DOHH2 (cell line): ENCODE results near the gene PIGB.
A peak's percentile ranks its signal among the peaks of the same experiment; 100 is the strongest.
"Not testable (repeated sequence)": the region's sequence is repeated elsewhere in the genome, so short reads cannot be mapped to it uniquely, and the experiment has no call there.

ENCODE experiments used
- H3F3A ChIP-seq: fragments of 200-600 bp; sonication (generic), shearing (Covaris generic); 2 replicates; pipeline ENCODE4 v1.6.0; 2016; ENCODE audit warnings: antibody characterized with exemption, mild to moderate bottlenecking; ENCODE audit not compliant: control insufficient read depth, insufficient read depth
- H3K27ac ChIP-seq: fragments of 200-600 bp; sonication (generic); 2 replicates; pipeline ENCODE4 v1.5.1; 2014; ENCODE audit warnings: low read depth, mild to moderate bottlenecking, low read length, moderate library complexity
- H3K27me3 ChIP-seq: fragments of 200-600 bp; sonication (generic); 2 replicates; pipeline ENCODE4 v1.6.1; 2014; ENCODE audit warnings: mild to moderate bottlenecking, low read length, mixed read lengths; ENCODE audit not compliant: control insufficient read depth
- H3K36me3 ChIP-seq: fragments of 200-600 bp; sonication (generic); 2 replicates; pipeline ENCODE4 v1.6.1; 2014; ENCODE audit warnings: mild to moderate bottlenecking, low read length, moderate library complexity, mixed read lengths; ENCODE audit not compliant: control insufficient read depth
- H3K4me1 ChIP-seq: fragments of 200-600 bp; sonication (generic); 2 replicates; pipeline ENCODE4 v1.6.1; 2014; ENCODE audit warnings: mild to moderate bottlenecking, low read length, mixed read lengths; ENCODE audit not compliant: control insufficient read depth
- H3K4me2 ChIP-seq: fragments of 200-600 bp; sonication (generic); 2 replicates; pipeline ENCODE4 v1.6.0; 2014; ENCODE audit warnings: mild to moderate bottlenecking, low read length, moderate library complexity
- H3K4me3 ChIP-seq: fragments of 200-600 bp; sonication (generic); 2 replicates; pipeline ENCODE4 v1.5.1; 2014; ENCODE audit warnings: mild to moderate bottlenecking, low read length, mixed read lengths
- H3K79me2 ChIP-seq: fragments of 200-600 bp; sonication (generic); 2 replicates; pipeline ENCODE4 v1.6.1; 2014; ENCODE audit warnings: mild to moderate bottlenecking, low read length, mixed read lengths; ENCODE audit not compliant: control insufficient read depth
- H3K9me2 ChIP-seq: fragments of 200-600 bp; sonication (generic); replicated peaks from 2 replicates; pipeline ENCODE4 v1.6.1; 2014; ENCODE audit warnings: mild to moderate bottlenecking, low read length, mixed read lengths; ENCODE audit not compliant: control insufficient read depth
- H3K9me3 ChIP-seq: fragments of 200-600 bp; sonication (generic); 2 replicates; pipeline ENCODE4 v1.6.1; 2014; ENCODE audit warnings: antibody characterized with exemption, low read length, mixed read lengths; ENCODE audit not compliant: control insufficient read depth, insufficient read depth
- H4K20me1 ChIP-seq: fragments of 200-600 bp; sonication (generic); 2 replicates; pipeline ENCODE4 v1.6.0; 2014; ENCODE audit warnings: low read depth, mild to moderate bottlenecking, antibody characterized with exemption, low read length, moderate library complexity; ENCODE audit not compliant: control insufficient read depth, insufficient read depth
- CTCF ChIP-seq: fragments of 200-600 bp; sonication (generic); IDR thresholded peaks from one replicate; pipeline ENCODE4 v1.5.1; 2014; ENCODE audit warnings: antibody characterized with exemption, mild to moderate bottlenecking, low read depth, low read length; ENCODE audit not compliant: poor library complexity, severe bottlenecking
- EZH2phosphoT487 ChIP-seq: fragments of 200-600 bp; sonication (generic); IDR thresholded peaks from 2 replicates; pipeline ENCODE4 v1.6.1; 2017; ENCODE audit warnings: borderline replicate concordance, mild to moderate bottlenecking, antibody characterized with exemption, low read length, moderate library complexity, mixed read lengths

PIGB gene

GRCh38 chr15:55398243-55398642 is 79.2 kb downstream of the PIGB start:
- H3K9me3 ChIP-seq, result no peaks in the 10 kb centered on the region
- no peak overlapping the region for H3K4me2 ChIP-seq
- no peaks in the 10 kb centered on the region for H3K27me3 ChIP-seq
- H3K4me3 ChIP-seq, result no peak overlapping the region
- H4K20me1 ChIP-seq, result no peaks in the 10 kb centered on the region
- no peaks in the 10 kb centered on the region for H3F3A ChIP-seq
- TF ChIP-seq EZH2phosphoT487, result no peak
- TF ChIP-seq CTCF, result no peak
- H3K36me3 ChIP-seq, result no peaks in the 10 kb centered on the region
- no peaks in the 10 kb centered on the region for H3K9me2 ChIP-seq
- H3K79me2 ChIP-seq, result no peaks in the 10 kb centered on the region
- peaks cover 11% of the 10 kb centered on the region for H3K4me1 ChIP-seq
- H3K27ac ChIP-seq, result no peak overlapping the region

GRCh38 chr15:55400050-55400449 is 81.0 kb downstream of the PIGB start:
- H3K4me1 ChIP-seq, result peaks cover 24% of the 10 kb centered on the region
- H3K4me3 ChIP-seq, H3K79me2 ChIP-seq, H3K4me2 ChIP-seq, H3K36me3 ChIP-seq, H3K9me2 ChIP-seq, H4K20me1 ChIP-seq, H3K27me3 ChIP-seq, H3K27ac ChIP-seq, H3K9me3 ChIP-seq, H3F3A ChIP-seq: not testable (repeated sequence)

GRCh38 chr15:55401786-55402246 is 82.8 kb downstream of the PIGB start:
- H3K9me2 ChIP-seq, result no peaks in the 10 kb centered on the region
- H3K4me2 ChIP-seq, result no peak overlapping the region
- TF ChIP-seq CTCF (no peak), EZH2phosphoT487 (no peak)
- no peaks in the 10 kb centered on the region for H4K20me1 ChIP-seq
- H3K27ac ChIP-seq, result no peak overlapping the region
- H3F3A ChIP-seq, result no peaks in the 10 kb centered on the region
- no peaks in the 10 kb centered on the region for H3K9me3 ChIP-seq
- H3K79me2 ChIP-seq, result no peaks in the 10 kb centered on the region
- no peaks in the 10 kb centered on the region for H3K27me3 ChIP-seq
- no peak overlapping the region for H3K4me3 ChIP-seq
- H3K4me1 ChIP-seq, result peaks cover 24% of the 10 kb centered on the region
- no peaks in the 10 kb centered on the region for H3K36me3 ChIP-seq

DNA sequence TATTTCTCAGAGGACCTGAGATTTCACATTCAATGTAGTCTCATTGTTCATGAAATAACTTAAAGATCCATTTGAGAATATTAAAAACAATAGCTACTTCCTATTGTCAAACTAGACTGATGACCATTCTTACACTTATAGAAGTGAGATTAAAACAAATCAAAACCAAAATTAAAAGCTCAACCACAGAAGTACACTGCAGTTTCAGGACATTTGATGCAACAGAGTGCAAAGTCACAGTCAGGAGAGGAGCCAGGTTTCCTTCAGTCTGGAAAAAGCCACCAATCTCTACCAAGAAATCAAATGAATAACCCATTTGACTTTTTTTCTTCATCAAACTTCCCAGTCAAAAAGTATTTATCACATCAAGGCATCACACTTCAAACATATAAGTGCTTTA is 83.7 kb downstream of the PIGB start:
- no peaks in the 10 kb centered on the region for H3K36me3 ChIP-seq
- TF ChIP-seq CTCF, result no peak
- no peak for TF ChIP-seq EZH2phosphoT487
- no peaks in the 10 kb centered on the region for H3K9me2 ChIP-seq
- peaks cover 3% of the 10 kb centered on the region; the same call in 1 of the 2 replicates for H3K79me2 ChIP-seq
- no peak overlapping the region for H3K4me3 ChIP-seq
- H3K4me1 ChIP-seq, result peaks cover 29% of the 10 kb centered on the region
- no peak overlapping the region for H3K27ac ChIP-seq
- no peaks in the 10 kb centered on the region for H3K27me3 ChIP-seq
- H4K20me1 ChIP-seq, result no peaks in the 10 kb centered on the region
- peak overlapping the region; percentile 46; the same call in 1 of the 2 replicates for H3K4me2 ChIP-seq
- no peaks in the 10 kb centered on the region for H3K9me3 ChIP-seq
- no peaks in the 10 kb centered on the region for H3F3A ChIP-seq
